AG04449 (cell line): ENCODE data around the gene ESF1.
A peak's percentile ranks its signal among the peaks of the same experiment; 100 is the strongest.

ENCODE experiments used
- CTCF ChIA-PET: fragments of 350-600 bp; formaldehyde crosslinking; extraction: SDS; loops from one replicate; lab custom pipeline; 2021; ENCODE audit warnings: antibody characterized with exemption; lab: Yijun Ruan, JAX
- POLR2A ChIA-PET: fragments of 400-600, 350-600 bp; formaldehyde crosslinking; extraction: SDS; loops from one replicate; lab custom pipeline; 2020; ENCODE audit warnings: antibody characterized with exemption, inconsistent platforms; lab: Yijun Ruan, JAX
- DNase-seq: peaks from one replicate; pipeline ENCODE4 v3.0.0-alpha.2; 2010; ENCODE audit warnings: low read depth, low spot score
- H3K4me3 ChIP-seq: 2 replicates; pipeline ENCODE4 v1.5.1; 2011; ENCODE audit warnings: low read depth, mild to moderate bottlenecking, control low read depth, low read length
- TF ChIP-seq, protein P1 (sequence below): IDR thresholded peaks from one replicate; pipeline ENCODE4 v1.5.1; 2011; ENCODE audit warnings: mild to moderate bottlenecking, moderate library complexity, low read length, control low read depth, inconsistent platforms; ENCODE audit not compliant: insufficient read depth; ENCODE audit errors: missing control alignments

Gene ESF1

DNA sequence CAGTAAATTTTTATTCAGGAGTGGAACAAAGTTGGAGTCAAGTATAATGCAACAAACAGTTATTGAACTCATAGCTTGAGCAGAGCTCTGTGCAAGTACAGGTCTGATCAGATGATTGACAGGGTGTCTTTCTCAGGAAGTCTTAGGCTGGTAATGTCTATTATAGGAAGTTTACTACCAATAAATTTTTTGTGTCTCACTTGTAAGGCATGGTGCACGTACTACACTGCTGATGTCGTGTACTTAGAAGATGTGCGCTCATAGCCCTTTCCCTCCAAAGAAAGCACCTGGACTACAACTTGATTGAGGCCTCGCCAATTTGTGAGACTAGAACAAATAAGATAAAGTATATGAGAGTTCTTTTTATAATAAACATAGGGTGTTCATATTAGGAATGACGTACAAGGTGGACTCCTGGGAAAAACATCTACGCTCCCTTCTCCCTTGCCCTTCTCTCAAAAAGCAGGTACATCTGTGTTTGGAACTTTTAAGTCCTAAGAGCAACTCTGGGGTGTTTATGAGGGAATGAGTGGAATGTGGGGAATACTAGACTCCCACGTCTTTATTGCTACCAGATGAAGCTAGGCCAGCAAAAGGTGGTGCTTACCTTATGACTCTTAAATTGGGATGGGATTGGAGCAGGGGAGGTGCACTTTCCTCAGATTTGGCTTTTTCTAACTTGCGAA, 1.6 kb upstream of the ESF1 start:
- POLR2A ChIA-PET: no interaction called here
- no peak for DNase-seq
- TF ChIP-seq, protein P1, sequence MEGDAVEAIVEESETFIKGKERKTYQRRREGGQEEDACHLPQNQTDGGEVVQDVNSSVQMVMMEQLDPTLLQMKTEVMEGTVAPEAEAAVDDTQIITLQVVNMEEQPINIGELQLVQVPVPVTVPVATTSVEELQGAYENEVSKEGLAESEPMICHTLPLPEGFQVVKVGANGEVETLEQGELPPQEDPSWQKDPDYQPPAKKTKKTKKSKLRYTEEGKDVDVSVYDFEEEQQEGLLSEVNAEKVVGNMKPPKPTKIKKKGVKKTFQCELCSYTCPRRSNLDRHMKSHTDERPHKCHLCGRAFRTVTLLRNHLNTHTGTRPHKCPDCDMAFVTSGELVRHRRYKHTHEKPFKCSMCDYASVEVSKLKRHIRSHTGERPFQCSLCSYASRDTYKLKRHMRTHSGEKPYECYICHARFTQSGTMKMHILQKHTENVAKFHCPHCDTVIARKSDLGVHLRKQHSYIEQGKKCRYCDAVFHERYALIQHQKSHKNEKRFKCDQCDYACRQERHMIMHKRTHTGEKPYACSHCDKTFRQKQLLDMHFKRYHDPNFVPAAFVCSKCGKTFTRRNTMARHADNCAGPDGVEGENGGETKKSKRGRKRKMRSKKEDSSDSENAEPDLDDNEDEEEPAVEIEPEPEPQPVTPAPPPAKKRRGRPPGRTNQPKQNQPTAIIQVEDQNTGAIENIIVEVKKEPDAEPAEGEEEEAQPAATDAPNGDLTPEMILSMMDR: no peak
- peak overlapping the region; percentile 90 for H3K4me3 ChIP-seq
- CTCF ChIA-PET: interaction anchor here (1.0 to 3.3 kb wide), 5 partner anchors 9 to 668 kb away, joined by 3 to 27 read pairs (median 3); no protein-coding TSS in a partner anchor

GRCh38 chr20:13784271-13784892, 337 bp downstream of the ESF1 start:
- peak overlapping the region; percentile 90 for H3K4me3 ChIP-seq
- ChIA-PET CTCF (interaction anchor here (0.7 to 3.3 kb wide), 6 partner anchors 12 to 665 kb away, joined by 3 to 27 read pairs (median 5); no protein-coding TSS in a partner anchor), POLR2A (interaction anchor here (0.6 to 1.6 kb wide), 3 partner anchors 12 to 448 kb away, joined by 3 to 4 read pairs (median 4); no protein-coding TSS in a partner anchor)
- no peak for DNase-seq
- TF ChIP-seq, protein P1: no peak

DNA sequence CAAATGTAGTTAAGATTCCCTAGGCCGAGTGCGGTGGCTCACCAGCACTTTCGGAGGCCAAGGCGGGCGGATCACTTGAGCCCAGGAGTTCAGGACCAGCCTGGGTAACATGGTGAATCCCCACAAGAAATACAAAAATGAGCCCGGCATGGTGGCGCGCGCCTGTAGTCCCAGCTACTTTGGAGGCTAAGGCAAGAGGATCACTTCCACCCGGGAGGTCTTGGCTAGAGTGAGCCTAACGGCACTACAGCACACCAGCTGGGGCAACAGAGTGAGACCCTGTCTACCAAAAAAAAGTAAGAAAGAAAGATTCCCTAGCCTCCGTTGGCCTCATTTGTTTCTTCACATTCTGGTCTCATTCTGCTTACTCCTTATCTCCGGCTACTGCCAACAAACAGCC, 1.2 kb downstream of the ESF1 start:
- ChIA-PET POLR2A (no interaction called here), CTCF (interaction anchor here (1.0 to 3.3 kb wide), 3 partner anchors 8 to 14 kb away, joined by 3 to 27 read pairs (median 4); no protein-coding TSS in a partner anchor)
- TF ChIP-seq, protein P1: no peak
- no peak for DNase-seq
- peak overlapping the region; percentile 90 for H3K4me3 ChIP-seq

DNA sequence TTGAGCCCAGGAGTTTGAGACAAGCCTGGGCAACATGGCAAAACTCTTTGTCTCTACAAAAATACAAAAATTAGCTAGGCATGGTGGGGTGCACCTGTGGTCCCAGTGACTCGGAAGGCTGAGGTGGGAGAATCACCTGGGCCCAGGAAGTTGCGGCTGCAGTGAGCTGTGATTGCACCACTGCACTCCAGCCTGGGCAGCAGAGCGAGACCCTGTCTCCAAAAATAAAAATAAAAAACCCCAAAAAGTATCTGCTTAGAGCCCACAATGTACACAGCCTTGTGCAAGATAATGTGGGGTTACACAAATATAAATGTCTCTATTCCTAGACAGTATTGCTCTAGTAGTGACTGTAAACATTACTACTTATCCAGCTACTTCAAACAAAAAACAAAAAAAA, 5.9 kb downstream of the ESF1 start:
- CTCF ChIA-PET: interaction anchor here (1.1 to 4.8 kb wide), 3 partner anchors 10 to 660 kb away, joined by 4 to 18 read pairs (median 4); no protein-coding TSS in a partner anchor
- DNase-seq: no peak
- POLR2A ChIA-PET: no interaction called here
- H3K4me3 ChIP-seq: no peak overlapping the region
- TF ChIP-seq, protein P1: no peak

DNA sequence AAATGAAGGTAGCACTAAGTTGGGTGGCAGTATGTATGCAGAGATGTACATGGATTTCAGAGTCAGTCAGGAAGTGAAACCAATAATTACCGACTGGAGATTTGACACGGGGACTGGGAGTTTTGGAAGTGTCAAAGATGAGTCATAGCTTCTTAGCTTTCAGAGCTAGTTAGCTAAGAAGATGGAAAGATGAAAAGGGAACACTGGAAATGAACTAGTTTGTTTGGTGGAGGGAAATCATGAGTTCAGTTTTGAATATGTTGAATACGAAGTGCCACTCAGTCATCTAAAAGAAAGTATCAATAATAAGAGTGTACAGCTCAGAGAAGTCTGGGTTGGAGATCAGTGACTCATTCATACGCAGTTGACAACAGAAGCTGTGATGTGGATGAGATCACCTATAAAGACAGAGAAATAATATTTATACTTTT, 7.5 kb downstream of the ESF1 start:
- CTCF ChIA-PET: interaction anchor here (1.0 to 4.8 kb wide), 6 partner anchors 8 to 852 kb away, joined by 3 to 18 read pairs (median 3); no protein-coding TSS in a partner anchor
- TF ChIP-seq, protein P1: no peak
- no peak overlapping the region for H3K4me3 ChIP-seq
- POLR2A ChIA-PET: no interaction called here
- no peak for DNase-seq

GRCh38 chr20:13775867-13776266, 8.9 kb downstream of the ESF1 start:
- TF ChIP-seq, protein P1: no peak
- H3K4me3 ChIP-seq: no peak overlapping the region
- ChIA-PET CTCF (interaction anchor here (0.8 to 4.8 kb wide), 5 partner anchors 8 to 851 kb away, joined by 3 to 18 read pairs (median 3); no protein-coding TSS in a partner anchor), POLR2A (no interaction called here)
- no peak for DNase-seq
